ENCODE data around the gene MRPS2.

DNA sequence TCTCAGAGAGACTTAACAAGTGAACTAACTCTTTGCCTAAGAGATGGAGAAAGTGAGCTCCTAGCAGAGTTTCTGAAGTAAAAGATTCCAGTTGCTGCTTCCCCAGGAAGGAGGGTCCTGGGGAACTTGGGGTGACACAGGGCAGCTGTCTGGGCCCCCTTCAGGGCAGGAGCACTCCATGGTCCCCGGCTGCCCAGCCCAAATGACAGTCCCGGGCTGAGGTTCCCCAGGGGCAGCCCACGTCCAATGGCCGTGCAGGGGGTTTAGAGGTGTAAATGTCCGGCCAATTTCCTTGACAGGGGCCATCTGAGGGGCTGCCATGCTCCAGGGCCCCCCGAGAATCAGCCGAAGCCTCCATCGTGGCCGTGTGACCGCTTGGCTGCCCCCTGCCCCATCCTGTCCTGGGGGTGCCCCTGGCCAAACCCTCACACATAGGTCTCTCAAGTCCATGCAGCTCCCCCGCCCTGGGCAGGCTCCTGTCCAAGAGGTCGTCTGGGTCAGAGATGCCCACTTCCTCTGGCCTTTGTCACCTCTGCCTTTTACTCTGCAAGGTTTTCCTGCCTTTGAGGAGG is 26.4 kb upstream of the MRPS2 start:
- no peak for TF ChIP-seq EP300 (IDR thresholded peaks at IDR 0.05; ENCODE audit: low read depth)
- TF ChIP-seq, protein P1, sequence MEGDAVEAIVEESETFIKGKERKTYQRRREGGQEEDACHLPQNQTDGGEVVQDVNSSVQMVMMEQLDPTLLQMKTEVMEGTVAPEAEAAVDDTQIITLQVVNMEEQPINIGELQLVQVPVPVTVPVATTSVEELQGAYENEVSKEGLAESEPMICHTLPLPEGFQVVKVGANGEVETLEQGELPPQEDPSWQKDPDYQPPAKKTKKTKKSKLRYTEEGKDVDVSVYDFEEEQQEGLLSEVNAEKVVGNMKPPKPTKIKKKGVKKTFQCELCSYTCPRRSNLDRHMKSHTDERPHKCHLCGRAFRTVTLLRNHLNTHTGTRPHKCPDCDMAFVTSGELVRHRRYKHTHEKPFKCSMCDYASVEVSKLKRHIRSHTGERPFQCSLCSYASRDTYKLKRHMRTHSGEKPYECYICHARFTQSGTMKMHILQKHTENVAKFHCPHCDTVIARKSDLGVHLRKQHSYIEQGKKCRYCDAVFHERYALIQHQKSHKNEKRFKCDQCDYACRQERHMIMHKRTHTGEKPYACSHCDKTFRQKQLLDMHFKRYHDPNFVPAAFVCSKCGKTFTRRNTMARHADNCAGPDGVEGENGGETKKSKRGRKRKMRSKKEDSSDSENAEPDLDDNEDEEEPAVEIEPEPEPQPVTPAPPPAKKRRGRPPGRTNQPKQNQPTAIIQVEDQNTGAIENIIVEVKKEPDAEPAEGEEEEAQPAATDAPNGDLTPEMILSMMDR (IDR thresholded peaks at IDR 0.05), result no peak
